GM12878 (cell line): ENCODE data around the gene SMPD3. TPM values are rescaled to one million over a fixed set of nuclear protein-coding genes. Genes with fewer than 3 reads are reported as not detected.

ENCODE experiments used
- CHD2 ChIP-seq: IDR thresholded peaks from 2 replicates; pipeline ENCODE4 v1.6.1; 2011; ENCODE audit warnings: low read depth, low read length, improper control_type of control experiment, borderline replicate concordance
- CREM ChIP-seq: IDR thresholded peaks from 2 replicates; pipeline ENCODE4 v1.6.1; 2014; ENCODE audit warnings: antibody characterized with exemption, low read depth
- EGR1 ChIP-seq, 2 experiments: IDR thresholded peaks; 1 replicate in 1 of 2; 2 replicates in 1 of 2; pipeline ENCODE4 v1.6.1; 2011 to 2012; ENCODE audit warnings: low read depth in 2 of 2, low read length in 2 of 2, borderline replicate concordance in 1 of 2, mild to moderate bottlenecking in 1 of 2, moderate library complexity in 1 of 2
- HSF1 ChIP-seq: fragments of 150-350 bp; IDR thresholded peaks from 2 replicates; pipeline ENCODE4 v1.6.1; 2014; ENCODE audit warnings: mild to moderate bottlenecking, low read depth, low read length
- IRF4 ChIP-seq: IDR thresholded peaks from 2 replicates; pipeline ENCODE4 v1.6.1; 2011; ENCODE audit warnings: low read depth, low read length
- MAX ChIP-seq: IDR thresholded peaks from 2 replicates; pipeline ENCODE4 v1.6.1; 2012; ENCODE audit warnings: low read depth, low read length, improper control_type of control experiment
- PKNOX1 ChIP-seq: fragments of 450-650 bp; IDR thresholded peaks from 2 replicates; pipeline ENCODE4 v1.6.1; 2016; ENCODE audit warnings: mild to moderate bottlenecking
- POLR2A ChIP-seq: IDR thresholded peaks from 2 replicates; pipeline ENCODE4 v1.6.1; 2011; ENCODE audit warnings: low read depth, mild to moderate bottlenecking, low read length
- RELB ChIP-seq: fragments of 450-650 bp; IDR thresholded peaks from 2 replicates; pipeline ENCODE4 v1.6.1; 2017; ENCODE audit warnings: low read depth, mild to moderate bottlenecking, moderate library complexity
- SKIL ChIP-seq: fragments of 450-650 bp; IDR thresholded peaks from 2 replicates; pipeline ENCODE4 v1.6.1; 2017; ENCODE audit warnings: mild to moderate bottlenecking, low read depth, inconsistent platforms; ENCODE audit not compliant: poor library complexity, severe bottlenecking
- TCF12 ChIP-seq: IDR thresholded peaks from 2 replicates; pipeline ENCODE4 v1.6.1; 2011; ENCODE audit warnings: low read depth, mild to moderate bottlenecking, low read length
- ZBTB11 ChIP-seq: fragments of 450-650 bp; formaldehyde crosslinking; IDR thresholded peaks from 2 replicates; pipeline ENCODE4 v1.5.0; 2022; ENCODE audit warnings: mild to moderate bottlenecking, missing genetic modification characterization
- ZBTB40 ChIP-seq: fragments of 450-650 bp; IDR thresholded peaks from 2 replicates; pipeline ENCODE4 v1.6.1; 2016; ENCODE audit warnings: mild to moderate bottlenecking, moderate library complexity, borderline replicate concordance
- ZNF24 ChIP-seq: fragments of 450-650 bp; IDR thresholded peaks from 2 replicates; pipeline ENCODE4 v1.6.1; 2017; ENCODE audit warnings: antibody characterized with exemption, mild to moderate bottlenecking
- polyA plus RNA-seq, 11 experiments: library from polyadenylated mRNA; depleted of rRNA in 4 of 11; unstranded in 6 of 11; stranded (reverse) in 5 of 11; fragments of >200 nt; fragmentation: Nextera tagmentation in 4 of 11; fragmentation: Illumina TruSeq in 1 of 11; extraction: Ambion mirVana in 4 of 11; extraction: Trizol in 1 of 11; gene quantifications; 1 replicate in 1 of 11; 2 replicates in 10 of 11; pipeline versions ENCODE4 v1.2.1 to v1.2.3, GENCODE V29; 2011 to 2016; ENCODE audit warnings: inconsistent platforms in 2 of 11, missing spikeins in 2 of 11, low read depth in 1 of 11
- total RNA-seq, 4 experiments: library from RNA; depleted of rRNA in 3 of 4; stranded (reverse); fragments of >200 nt in 3 of 4; fragmentation: Illumina TruSeq in 1 of 4; extraction: Trizol in 1 of 4; gene quantifications; 2 replicates each; pipeline versions ENCODE4 v1.2.1 to v1.2.3, GENCODE V29; 2013 to 2021

SMPD3 gene
- total and polyA plus RNA-seq, 10 of the 15 experiments (the other 5 are each of a cell fraction or from before 2014, with no cell fraction given) = 0.04 to 2.0 (median 1.2) TPM

GRCh38 chr16:68356249-68356918 lies 91.9 kb downstream of the SMPD3 start (continued):
- TF ChIP-seq HSF1 (no peak), ZBTB40 (no peak), POLR2A (peak; percentile 36; the same call in 1 of the 2 replicates), RELB (peak; percentile 65), TCF12 (peak; percentile 99), CREM (peak; percentile 75), EGR1 (IDR thresholded peaks at IDR 0.05; ENCODE audit: borderline replicate concordance in 1 of 2, low read depth in 2 of 2, low read length in 2 of 2) (peak in 1 of 2 experiments; percentile 86; a peak in 2 of 3 replicates), MAX (0 out of 2 replicates have a peak, but pooled peaks have one; percentile 51), SKIL (peak; percentile 40), PKNOX1 (no peak), CHD2 (peak; percentile 34; the same call in 1 of the 2 replicates), ZBTB11 (no peak), IRF4 (no peak), ZNF24 (no peak)
